H9 (cell line): ENCODE data around the gene TCF15. TPM values are rescaled to one million over a fixed set of nuclear protein-coding genes. Genes with fewer than 3 reads are reported as not detected.

Experiments used
- DNase-seq: peaks from one replicate; pipeline ENCODE4 v3.0.0-alpha.2; 2017
- H2AFZ ChIP-seq: one replicate; pipeline ENCODE4 v1.6.1; 2013; ENCODE audit warnings: mild to moderate bottlenecking, low read length, control low read depth, moderate library complexity
- H2AK5ac ChIP-seq: 2 replicates; pipeline ENCODE4 v1.6.1; 2013; ENCODE audit warnings: low read length, control low read depth, mixed read lengths; ENCODE audit not compliant: insufficient read length
- H2BK120ac ChIP-seq: one replicate; pipeline ENCODE4 v1.6.1; 2013; ENCODE audit warnings: low read depth, mild to moderate bottlenecking, low read length, control low read depth, inconsistent platforms; ENCODE audit not compliant: poor library complexity, severe bottlenecking
- H2BK12ac ChIP-seq: 2 replicates; pipeline ENCODE4 v1.6.1; 2013; ENCODE audit warnings: low read length, control low read depth, mixed read lengths, low read depth; ENCODE audit not compliant: insufficient read length
- H2BK15ac ChIP-seq: 2 replicates; pipeline ENCODE4 v1.6.1; 2013; ENCODE audit warnings: low read depth, low read length, control low read depth
- H2BK20ac ChIP-seq: one replicate; pipeline ENCODE4 v1.6.1; 2013; ENCODE audit warnings: low read depth, mild to moderate bottlenecking, low read length, control low read depth, inconsistent platforms; ENCODE audit not compliant: poor library complexity, severe bottlenecking
- H2BK5ac ChIP-seq: 2 replicates; pipeline ENCODE4 v1.6.1; 2013; ENCODE audit warnings: low read length, control low read depth, mixed read lengths; ENCODE audit not compliant: insufficient read length
- H3K14ac ChIP-seq: 2 replicates; pipeline ENCODE4 v1.6.1; 2013; ENCODE audit warnings: low read length, control low read depth; ENCODE audit not compliant: insufficient read depth
- H3K18ac ChIP-seq: 2 replicates; pipeline ENCODE4 v1.6.1; 2013; ENCODE audit warnings: low read depth, mild to moderate bottlenecking, mixed read lengths, low read length, control low read depth; ENCODE audit not compliant: insufficient read length
- H3K23ac ChIP-seq: 2 replicates; pipeline ENCODE4 v1.6.1; 2013; ENCODE audit warnings: low read length, control low read depth, mixed read lengths, low read depth; ENCODE audit not compliant: insufficient read length
- H3K23me2 ChIP-seq: 2 replicates; pipeline ENCODE4 v1.6.1; 2013; ENCODE audit warnings: low read depth, mild to moderate bottlenecking, mixed read lengths, low read length, control low read depth; ENCODE audit not compliant: insufficient read length, poor library complexity, severe bottlenecking
- H3K27ac ChIP-seq: 2 replicates; pipeline ENCODE4 v1.5.1; 2013; ENCODE audit warnings: low read length, control low read depth, mixed read lengths, low read depth; ENCODE audit not compliant: insufficient read length
- H3K27me3 ChIP-seq: 2 replicates; pipeline ENCODE4 v1.6.1; 2013; ENCODE audit warnings: low read length, control low read depth, inconsistent platforms; ENCODE audit not compliant: insufficient read depth
- H3K4ac ChIP-seq: 2 replicates; pipeline ENCODE4 v1.6.1; 2013; ENCODE audit warnings: low read depth, mild to moderate bottlenecking, control low read depth, inconsistent platforms, low read length, moderate library complexity
- H3K4me1 ChIP-seq: 2 replicates; pipeline ENCODE4 v1.6.1; 2013; ENCODE audit warnings: low read length, control low read depth, inconsistent platforms; ENCODE audit not compliant: insufficient read depth
- H3K4me2 ChIP-seq: 2 replicates; pipeline ENCODE4 v1.6.1; 2013; ENCODE audit warnings: low read length, control low read depth, mixed read lengths; ENCODE audit not compliant: insufficient read length, insufficient read depth
- H3K56ac ChIP-seq: 2 replicates; pipeline ENCODE4 v1.6.1; 2013; ENCODE audit warnings: low read depth, mild to moderate bottlenecking, mixed read lengths, low read length, control low read depth; ENCODE audit not compliant: insufficient read length
- H3K79me1 ChIP-seq: 2 replicates; pipeline ENCODE4 v1.6.1; 2013; ENCODE audit warnings: low read depth, mild to moderate bottlenecking, moderate library complexity, low read length, control low read depth, inconsistent platforms; ENCODE audit not compliant: insufficient read depth, poor library complexity, severe bottlenecking
- H3K79me2 ChIP-seq: 2 replicates; pipeline ENCODE4 v1.6.1; 2013; ENCODE audit warnings: low read length, control low read depth, inconsistent platforms; ENCODE audit not compliant: insufficient read depth
- H3K9ac ChIP-seq: 2 replicates; pipeline ENCODE4 v1.6.1; 2013; ENCODE audit warnings: low read length, control low read depth, mixed read lengths; ENCODE audit not compliant: insufficient read length; ENCODE audit errors: extremely low read depth
- H3K9me3 ChIP-seq: one replicate; pipeline ENCODE4 v1.6.1; 2013; ENCODE audit warnings: low read depth, low read length, inconsistent platforms; ENCODE audit not compliant: control insufficient read depth
- H3T11ph ChIP-seq: one replicate; pipeline ENCODE4 v1.6.1; 2013; ENCODE audit warnings: mild to moderate bottlenecking, low read length, control low read depth, inconsistent platforms
- H4K20me1 ChIP-seq: one replicate; pipeline ENCODE4 v1.6.1; 2013; ENCODE audit not compliant: control insufficient read depth, insufficient read length, insufficient read depth
- H4K5ac ChIP-seq: 2 replicates; pipeline ENCODE4 v1.6.1; 2013; ENCODE audit warnings: low read depth, mild to moderate bottlenecking, mixed read lengths, low read length, control low read depth; ENCODE audit not compliant: insufficient read length
- H4K8ac ChIP-seq: replicated peaks from 2 replicates; pipeline ENCODE4 v1.6.1; 2013; ENCODE audit warnings: low read length, control low read depth, mixed read lengths, low read depth; ENCODE audit not compliant: insufficient read length
- H4K91ac ChIP-seq: 2 replicates; pipeline ENCODE4 v1.6.1; 2013; ENCODE audit warnings: low read depth, mild to moderate bottlenecking, moderate library complexity, mixed read lengths, low read length, control low read depth; ENCODE audit not compliant: insufficient read length
- H3K27ac Mint-ChIP-seq, 3 experiments: 2 replicates in 2 of 3; 3 replicates in 1 of 3; pipeline ENCODE4 v1.8.0; 2020 to 2021; ENCODE audit warnings: mixed read lengths in 3 of 3, mild to moderate bottlenecking in 1 of 3, moderate library complexity in 1 of 3
- H3K27me3 Mint-ChIP-seq: 2 replicates; pipeline ENCODE4 v1.8.0; 2021; ENCODE audit warnings: low read depth, mild to moderate bottlenecking, moderate library complexity, mixed read lengths
- H3K36me3 Mint-ChIP-seq, 3 experiments: 2 replicates in 2 of 3; 3 replicates in 1 of 3; pipeline ENCODE4 v1.8.0; 2020 to 2021; ENCODE audit warnings: low read depth in 3 of 3, mixed read lengths in 3 of 3; ENCODE audit not compliant: insufficient read depth in 1 of 3
- H3K4me1 Mint-ChIP-seq, 2 experiments: 2 replicates each; pipeline ENCODE4 v1.8.0; 2020; ENCODE audit warnings: mixed read lengths in 2 of 2
- H3K4me3 Mint-ChIP-seq, 2 experiments: 2 replicates in 1 of 2; 3 replicates in 1 of 2; pipeline ENCODE4 v1.8.0; 2020 to 2021; ENCODE audit warnings: mild to moderate bottlenecking in 2 of 2, mixed read lengths in 2 of 2, moderate library complexity in 1 of 2
- H3K9me3 Mint-ChIP-seq, 2 experiments: 2 replicates in 1 of 2; 3 replicates in 1 of 2; pipeline ENCODE4 v1.8.0; 2020; ENCODE audit warnings: mild to moderate bottlenecking in 2 of 2, mixed read lengths in 2 of 2, moderate library complexity in 1 of 2
- WGBS: extraction: QIAGEN DNeasy Blood & Tissue Kit; methylation state at CpG from one replicate; pipeline ENCODE4 v1.1.7; 2013; ENCODE audit warnings: missing lambda C conversion rate, low lambda C conversion rate, mixed read lengths; ENCODE audit not compliant: insufficient read length; ENCODE audit errors: extremely low coverage; 5-methylcytosine and 5-hydroxymethylcytosine counted together
- total RNA-seq: library from RNA; stranded (reverse); gene quantifications from 2 replicates; pipeline ENCODE4 v1.2.1, GENCODE V29; 2021
- TF ChIP-seq, protein P1 (sequence below): fragments of 200-600 bp; sonication (generic); conservative IDR thresholded peaks from 3 replicates; pipeline ENCODE4 v1.8.0; 2021; ENCODE audit warnings: antibody characterized with exemption, mild to moderate bottlenecking

Gene TCF15
- total RNA-seq, 1 experiment from 2014 or later = 2.0 TPM

DNA sequence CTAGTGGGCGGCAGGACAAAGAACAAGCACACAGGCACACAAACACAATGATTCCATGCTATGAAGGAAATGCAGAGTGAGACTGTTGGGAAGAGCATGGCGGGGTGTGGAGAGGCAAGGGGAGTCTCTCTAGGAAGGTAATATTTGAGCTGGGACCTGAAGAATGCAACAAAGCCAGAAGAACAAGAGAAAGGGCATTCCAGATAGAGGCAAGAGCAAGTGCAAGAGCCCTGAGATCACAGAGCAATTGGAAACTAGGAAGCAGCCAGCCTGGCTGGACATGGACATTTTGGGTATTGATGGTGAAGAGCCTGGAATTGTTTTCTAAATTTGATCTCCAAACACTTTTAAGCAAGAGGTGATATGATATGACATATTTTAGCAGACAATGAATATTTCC is 27.4 kb upstream of the TCF15 start:
- H2AK5ac ChIP-seq = no peak overlapping the region
- H3K56ac ChIP-seq = no peak overlapping the region

More for the DNA sequence above, 27.4 kb upstream of the TCF15 start:
- Histone ChIP-seq H3K4me2 (no peak overlapping the region), H3K4me1 (no peaks in the 10 kb centered on the region), H3K14ac (no peak overlapping the region), H3K79me1 (no peaks in the 10 kb centered on the region), H3K23ac (no peak overlapping the region), H3K9me3 (no peaks in the 10 kb centered on the region), H2BK20ac (no peak overlapping the region), H2BK120ac (no peak overlapping the region), H2BK12ac (no peak overlapping the region), H3T11ph (no peak overlapping the region), H2AFZ (no peak overlapping the region), H4K20me1 (no peaks in the 10 kb centered on the region), H4K8ac (no peak overlapping the region), H2BK5ac (no peak overlapping the region), H3K79me2 (no peaks in the 10 kb centered on the region), H3K9ac (no peak overlapping the region), H4K5ac (no peak overlapping the region), H3K27ac (no peak overlapping the region), H3K18ac (no peak overlapping the region), H3K27me3 (no peaks in the 10 kb centered on the region), H2BK15ac (no peak overlapping the region), H3K4ac (no peak overlapping the region), H3K23me2 (no peaks in the 10 kb centered on the region), H4K91ac (no peak overlapping the region)
- peaks cover 10% of the 10 kb centered on the region for H3K27me3 Mint-ChIP-seq
- TF ChIP-seq, protein P1, sequence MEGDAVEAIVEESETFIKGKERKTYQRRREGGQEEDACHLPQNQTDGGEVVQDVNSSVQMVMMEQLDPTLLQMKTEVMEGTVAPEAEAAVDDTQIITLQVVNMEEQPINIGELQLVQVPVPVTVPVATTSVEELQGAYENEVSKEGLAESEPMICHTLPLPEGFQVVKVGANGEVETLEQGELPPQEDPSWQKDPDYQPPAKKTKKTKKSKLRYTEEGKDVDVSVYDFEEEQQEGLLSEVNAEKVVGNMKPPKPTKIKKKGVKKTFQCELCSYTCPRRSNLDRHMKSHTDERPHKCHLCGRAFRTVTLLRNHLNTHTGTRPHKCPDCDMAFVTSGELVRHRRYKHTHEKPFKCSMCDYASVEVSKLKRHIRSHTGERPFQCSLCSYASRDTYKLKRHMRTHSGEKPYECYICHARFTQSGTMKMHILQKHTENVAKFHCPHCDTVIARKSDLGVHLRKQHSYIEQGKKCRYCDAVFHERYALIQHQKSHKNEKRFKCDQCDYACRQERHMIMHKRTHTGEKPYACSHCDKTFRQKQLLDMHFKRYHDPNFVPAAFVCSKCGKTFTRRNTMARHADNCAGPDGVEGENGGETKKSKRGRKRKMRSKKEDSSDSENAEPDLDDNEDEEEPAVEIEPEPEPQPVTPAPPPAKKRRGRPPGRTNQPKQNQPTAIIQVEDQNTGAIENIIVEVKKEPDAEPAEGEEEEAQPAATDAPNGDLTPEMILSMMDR = no peak
- H3K4me3 Mint-ChIP-seq = no peak overlapping the region
- no peaks in the 10 kb centered on the region for H3K36me3 Mint-ChIP-seq
- H3K9me3 Mint-ChIP-seq = peaks cover 0 to 2% of the 10 kb centered on the region in 2 experiments; a peak in 3 of 5 replicates
- peaks cover 4 to 20% of the 10 kb centered on the region in 2 experiments; a peak in 3 of 4 replicates for H3K4me1 Mint-ChIP-seq
- no CpG with 5 or more reads among the region's 2 CpGs for WGBS
- H3K27ac Mint-ChIP-seq = no peak overlapping the region
- no peak for DNase-seq
